CD4-positive, alpha-beta T cell (primary cell): ENCODE data around the gene DBP. TPM values are rescaled to one million over a fixed set of nuclear protein-coding genes. Genes with fewer than 3 reads are reported as not detected.
A peak's percentile ranks its signal among the peaks of the same experiment; 100 is the strongest.

Source experiments
- ATAC-seq: fragments of 200-7000 bp; cut with Tn5 transposase; one replicate; pipeline ENCODE4 v1.10.0; 2022; ENCODE audit warnings: mild to moderate bottlenecking; ENCODE audit not compliant: poor library complexity
- CTCF ChIA-PET: fragments of 350-600 bp; sonication (Branson Sonifier 250); formaldehyde crosslinking; loops from one replicate; lab custom pipeline; 2021; ENCODE audit warnings: antibody characterized with exemption, inconsistent platforms; lab: Charles Lee
- POLR2A ChIA-PET: fragments of 350-600 bp; sonication (Branson Sonifier 250); formaldehyde crosslinking; loops from one replicate; lab custom pipeline; 2021; ENCODE audit warnings: antibody characterized with exemption, inconsistent platforms; lab: Charles Lee
- DNase-seq, 14 experiments: peaks; one replicate each; pipeline ENCODE4 v3.0.0-alpha.2; 2013 to 2020; ENCODE audit warnings: mixed read lengths in 2 of 14
- H3K27ac ChIP-seq, 2 donors: one replicate each; pipeline versions ENCODE4 v1.5.1 to v1.7.0; 2013; ENCODE audit warnings: low read length in 2 of 2, low read depth in 1 of 2, mild to moderate bottlenecking in 1 of 2
- H3K27me3 ChIP-seq, 2 experiments: 1 replicate in 1 of 2; 2 replicates in 1 of 2; pipeline versions ENCODE4 v1.6.1 to v1.7.0; 2013; ENCODE audit warnings: low read length in 2 of 2, control low read depth in 1 of 2, mild to moderate bottlenecking in 1 of 2, moderate library complexity in 1 of 2; ENCODE audit not compliant: insufficient read depth in 2 of 2, control insufficient read depth in 1 of 2
- H3K36me3 ChIP-seq: one replicate; pipeline ENCODE4 v1.6.1; 2013; ENCODE audit warnings: low read length, control low read depth; ENCODE audit not compliant: insufficient read depth
- H3K4me1 ChIP-seq: one replicate; pipeline ENCODE4 v1.6.1; 2013; ENCODE audit warnings: low read length, control low read depth; ENCODE audit not compliant: insufficient read depth
- H3K4me3 ChIP-seq: one replicate; pipeline ENCODE4 v1.5.1; 2013; ENCODE audit warnings: mild to moderate bottlenecking, low read length, moderate library complexity
- H3K9me3 ChIP-seq, 2 experiments: 1 replicate in 1 of 2; 2 replicates in 1 of 2; pipeline versions ENCODE4 v1.6.1 to v1.7.0; 2013; ENCODE audit warnings: low read length in 2 of 2, mild to moderate bottlenecking in 2 of 2, control low read depth in 1 of 2, moderate library complexity in 1 of 2; ENCODE audit not compliant: control insufficient read depth in 1 of 2, insufficient read depth in 1 of 2
- H3K27ac Mint-ChIP-seq: one replicate; pipeline ENCODE4 v1.8.0; 2020; ENCODE audit warnings: mixed read lengths
- H3K27me3 Mint-ChIP-seq: one replicate; pipeline ENCODE4 v1.8.0; 2021; ENCODE audit warnings: mixed read lengths
- H3K36me3 Mint-ChIP-seq: one replicate; pipeline ENCODE4 v1.8.0; 2021; ENCODE audit warnings: low read depth, mixed read lengths
- H3K4me1 Mint-ChIP-seq: one replicate; pipeline ENCODE4 v1.8.0; 2021; ENCODE audit warnings: low read depth, mixed read lengths
- H3K4me3 Mint-ChIP-seq: one replicate; pipeline ENCODE4 v1.8.0; 2020; ENCODE audit warnings: mild to moderate bottlenecking, mixed read lengths
- H3K9me3 Mint-ChIP-seq: one replicate; pipeline ENCODE4 v1.8.0; 2020; ENCODE audit warnings: mixed read lengths
- CTCF ChIP-seq: fragments of 200-600 bp; IDR thresholded peaks from one replicate; pipeline ENCODE4 v1.8.0; 2022; ENCODE audit warnings: antibody characterized with exemption, mild to moderate bottlenecking
- intact Hi-C, 2 experiments: fragments of 100-400 bp; cut with DNase I in 1 of 2; cut with micrococcal nuclease in 1 of 2; formaldehyde crosslinking; loops; one replicate each; pipeline versions ENCODE4 v1.15.1 to v1.9.0; 2023 to 2025; cut with DNase I, micrococcal nuclease
- total RNA-seq, 174 experiments: library from RNA in 2 of 174; stranded (reverse) in 2 of 174; gene quantifications; one replicate each; pipeline ENCODE4 v1.2.3 and lab custom pipeline; 2021 to 2026

The DBP gene
- total RNA-seq, 2 experiments from 2014 or later, result 48.3 to 55.6 TPM

GRCh38 chr19:48600679-48601417, 36.3 kb downstream of the DBP start:
- DNase-seq, result peak in 1 of 14 experiments; percentile 7
- no peak for ATAC-seq
- Histone ChIP-seq H3K4me1 (peaks cover 22% of the 10 kb centered on the region), H3K36me3 (no peaks in the 10 kb centered on the region), H3K27me3 (no peaks in the 10 kb centered on the region), H3K4me3 (no peak overlapping the region), H3K27ac (no peak overlapping the region), H3K9me3 (no peaks in the 10 kb centered on the region)
- intact Hi-C loops, result no loop called here
- TF ChIP-seq CTCF, result no peak
- Mint-ChIP-seq H3K9me3 (no peaks in the 10 kb centered on the region), H3K27me3 (no peaks in the 10 kb centered on the region), H3K36me3 (no peaks in the 10 kb centered on the region), H3K27ac (no peak overlapping the region), H3K4me3 (no peak overlapping the region), H3K4me1 (peaks cover 5% of the 10 kb centered on the region)
- ChIA-PET CTCF (interaction anchor here (1.1 kb wide), 1 partner anchor 19 kb away, joined by 3 read pairs; the partner anchor contains the start of gene SPHK2), POLR2A (no interaction called here)

GRCh38 chr19:48598996-48599700, 38.0 kb downstream of the DBP start:
- Histone ChIP-seq H3K4me3 (no peak overlapping the region), H3K36me3 (no peaks in the 10 kb centered on the region), H3K4me1 (peaks cover 26% of the 10 kb centered on the region), H3K9me3 (no peaks in the 10 kb centered on the region), H3K27me3 (no peaks in the 10 kb centered on the region), H3K27ac (no peak overlapping the region)
- Mint-ChIP-seq H3K36me3 (no peaks in the 10 kb centered on the region), H3K9me3 (no peaks in the 10 kb centered on the region), H3K27ac (peak overlapping the region; percentile 42), H3K27me3 (no peaks in the 10 kb centered on the region), H3K4me1 (peaks cover 10% of the 10 kb centered on the region), H3K4me3 (no peak overlapping the region)
- ChIA-PET CTCF (no interaction called here), POLR2A (no interaction called here)
- no peak for ATAC-seq
- TF ChIP-seq CTCF, result no peak
- peak in 1 of 14 experiments; percentile 10 for DNase-seq
- intact Hi-C loops, result no loop called here

GRCh38 chr19:48596679-48597465, 40.3 kb downstream of the DBP start:
- ChIA-PET CTCF (interaction anchor here (0.7 to 1.0 kb wide), 2 partner anchors 9 to 12 kb away, joined by 3 to 4 read pairs; no protein-coding TSS in a partner anchor), POLR2A (no interaction called here)
- no peaks in the 10 kb centered on the region for H3K27me3 ChIP-seq
- peak in 12 of 14 experiments; percentile 29 to 84 (median 46) for DNase-seq
- H3K9me3 ChIP-seq, result no peaks in the 10 kb centered on the region
- peak overlapping the region; percentile 50 to 61 for H3K27ac ChIP-seq
- Mint-ChIP-seq H3K36me3 (no peaks in the 10 kb centered on the region), H3K27ac (peak overlapping the region; percentile 88), H3K4me3 (peak overlapping the region; percentile 80), H3K27me3 (no peaks in the 10 kb centered on the region), H3K9me3 (no peaks in the 10 kb centered on the region), H3K4me1 (peaks cover 10% of the 10 kb centered on the region)
- peak overlapping the region; percentile 55 for H3K4me3 ChIP-seq
- TF ChIP-seq CTCF, result no peak
- intact Hi-C loops, result no loop called here
- H3K4me1 ChIP-seq, result peaks cover 35% of the 10 kb centered on the region
- ATAC-seq, result peak; percentile 94
- H3K36me3 ChIP-seq, result no peaks in the 10 kb centered on the region
